ENCODE data around the gene GAGE13. TPM values are rescaled to one million over a fixed set of nuclear protein-coding genes. Genes with fewer than 3 reads are reported as not detected.
"Not testable (repeated sequence)": the region's sequence is repeated elsewhere in the genome, so short reads cannot be mapped to it uniquely, and the experiment has no call there.

Gene GAGE13
- total RNA-seq, 1 experiment from 2014 or later, result not detected

DNA sequence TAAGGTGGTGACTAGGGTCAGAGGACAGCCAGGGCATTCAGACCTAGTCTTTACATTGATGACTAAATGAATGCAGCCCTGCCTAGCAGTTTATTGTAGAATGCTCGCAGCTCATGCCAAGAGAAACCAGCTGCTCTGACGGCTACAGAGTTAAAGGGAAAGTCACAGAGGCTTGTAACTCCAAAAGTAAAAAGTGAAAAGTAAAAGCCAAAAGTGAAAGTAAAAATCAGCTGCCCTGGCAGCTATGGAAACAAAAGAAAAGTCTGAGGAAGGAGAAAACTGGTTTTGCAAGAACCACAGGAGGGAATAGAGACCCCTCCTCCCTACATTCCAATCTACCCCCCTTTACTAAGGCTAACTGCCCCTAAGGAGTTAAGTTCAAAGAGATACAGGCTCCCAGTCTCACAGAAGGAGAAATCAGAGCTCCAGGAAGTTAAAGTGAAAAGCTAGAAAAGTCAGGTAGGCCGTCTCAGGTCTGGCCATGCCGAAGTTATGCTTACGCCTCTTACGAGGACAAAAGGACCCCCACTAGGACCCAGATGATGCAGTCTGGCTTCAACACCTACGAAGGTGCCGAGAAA lies 21.9 kb upstream of the GAGE13 start:
- no peak for DNase-seq
- Histone ChIP-seq H3K4me3 (ENCODE audit: insufficient read depth, low read depth, low read length) (no peak overlapping the region), H3K27me3 (ENCODE audit: control insufficient read depth, insufficient read depth, low read length) (no peaks in the 10 kb centered on the region), H3K36me3 (replicated peaks; ENCODE audit: control insufficient read depth, insufficient read depth, low read length) (no peaks in the 10 kb centered on the region)

DNA sequence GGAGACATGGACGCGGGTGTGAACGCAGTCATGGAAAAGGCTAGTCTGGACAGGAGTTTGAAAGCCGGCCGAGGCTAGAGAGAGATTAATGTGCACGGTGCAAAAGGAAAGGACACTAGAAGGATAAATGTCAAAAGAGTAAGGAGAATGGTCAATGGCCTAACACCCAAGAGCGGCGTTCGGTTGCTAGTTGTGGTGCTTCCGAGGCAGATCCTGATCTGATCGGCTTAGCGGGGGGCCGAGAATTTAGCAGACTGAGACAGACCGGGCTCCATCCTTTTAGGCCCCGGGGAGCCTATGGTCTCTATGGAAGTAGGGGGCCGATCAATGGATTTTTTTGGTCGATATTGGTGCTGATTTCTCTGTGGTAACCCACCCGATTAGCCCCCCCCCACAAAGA lies 21.0 kb upstream of the GAGE13 start:
- no peak overlapping the region for H3K4me3 ChIP-seq (ENCODE audit: insufficient read depth, low read depth, low read length)
- DNase-seq, result no peak
- H3K27me3 ChIP-seq (ENCODE audit: control insufficient read depth, insufficient read depth, low read length), result no peaks in the 10 kb centered on the region
- H3K36me3 ChIP-seq (replicated peaks; ENCODE audit: control insufficient read depth, insufficient read depth, low read length), result no peaks in the 10 kb centered on the region

DNA sequence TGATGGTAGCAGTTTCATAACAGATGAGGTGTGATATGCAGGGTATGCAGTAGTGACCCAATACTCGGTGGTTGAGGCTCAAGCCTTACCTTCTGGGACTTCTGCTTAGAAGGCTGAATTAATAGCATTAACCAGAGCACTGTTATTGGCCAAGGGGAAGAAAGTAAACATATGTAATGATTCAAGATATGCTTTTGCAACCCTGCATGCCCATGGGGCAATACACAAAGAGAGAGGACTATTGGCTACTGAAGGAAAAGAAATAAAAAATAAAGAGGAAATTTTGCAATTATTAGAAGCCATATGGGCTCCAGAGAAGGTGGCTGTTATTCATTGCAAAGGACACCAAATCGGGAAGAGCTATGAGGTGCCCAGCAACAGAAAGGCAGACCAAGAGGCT lies 19.2 kb upstream of the GAGE13 start:
- Histone ChIP-seq H3K4me3 (ENCODE audit: insufficient read depth, low read depth, low read length) (no peak overlapping the region), H3K36me3 (replicated peaks; ENCODE audit: control insufficient read depth, insufficient read depth, low read length) (no peaks in the 10 kb centered on the region), H3K27me3 (ENCODE audit: control insufficient read depth, insufficient read depth, low read length) (no peaks in the 10 kb centered on the region)
- DNase-seq, result no peak

DNA sequence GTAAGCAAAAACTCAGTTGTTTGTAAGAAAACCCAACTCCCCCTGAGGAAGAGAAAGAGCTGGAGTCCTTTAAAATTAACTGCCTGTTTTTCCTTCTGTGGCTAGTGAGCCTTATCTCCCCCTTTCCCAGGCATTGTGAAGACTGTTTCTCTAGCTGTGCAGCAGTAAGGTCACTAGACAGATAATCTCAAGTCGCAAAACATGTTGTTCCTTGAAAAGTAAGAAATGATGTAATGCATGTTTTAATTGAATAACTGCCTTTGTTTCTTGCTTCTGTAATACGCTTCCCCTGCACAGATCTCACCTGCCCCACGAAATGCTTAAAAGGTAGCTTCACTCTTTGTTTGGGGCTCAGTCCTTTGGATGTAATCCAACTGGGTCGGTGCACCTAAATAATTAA lies 15.3 kb upstream of the GAGE13 start:
- H3K4me3 ChIP-seq (ENCODE audit: insufficient read depth, low read depth, low read length), result no peak overlapping the region
- no peak for DNase-seq
- H3K27me3 ChIP-seq (ENCODE audit: control insufficient read depth, insufficient read depth, low read length), result no peaks in the 10 kb centered on the region
- no peaks in the 10 kb centered on the region for H3K36me3 ChIP-seq (replicated peaks; ENCODE audit: control insufficient read depth, insufficient read depth, low read length)

GRCh38 chrX:49321737-49322136 lies 9.6 kb upstream of the GAGE13 start, which contains the start of gene GAGE12J:
GAGE12J (plus strand) TSS chrX:49322037; CDS start chrX:49323194, 1,157 bp downstream.
- H3K27me3 ChIP-seq (ENCODE audit: control insufficient read depth, insufficient read depth, low read length); DNase-seq; H3K4me3 ChIP-seq (ENCODE audit: insufficient read depth, low read depth, low read length); H3K36me3 ChIP-seq (replicated peaks; ENCODE audit: control insufficient read depth, insufficient read depth, low read length): not testable (repeated sequence)

- not testable (repeated sequence) for H3K36me3 ChIP-seq (replicated peaks; ENCODE audit: control insufficient read depth, insufficient read depth, low read length); H3K27me3 ChIP-seq (ENCODE audit: control insufficient read depth, insufficient read depth, low read length); DNase-seq; H3K4me3 ChIP-seq (ENCODE audit: insufficient read depth, low read depth, low read length)
These were observed 9.1 kb upstream of the GAGE13 start for GRCh38 chrX:49322266-49322665.

DNA sequence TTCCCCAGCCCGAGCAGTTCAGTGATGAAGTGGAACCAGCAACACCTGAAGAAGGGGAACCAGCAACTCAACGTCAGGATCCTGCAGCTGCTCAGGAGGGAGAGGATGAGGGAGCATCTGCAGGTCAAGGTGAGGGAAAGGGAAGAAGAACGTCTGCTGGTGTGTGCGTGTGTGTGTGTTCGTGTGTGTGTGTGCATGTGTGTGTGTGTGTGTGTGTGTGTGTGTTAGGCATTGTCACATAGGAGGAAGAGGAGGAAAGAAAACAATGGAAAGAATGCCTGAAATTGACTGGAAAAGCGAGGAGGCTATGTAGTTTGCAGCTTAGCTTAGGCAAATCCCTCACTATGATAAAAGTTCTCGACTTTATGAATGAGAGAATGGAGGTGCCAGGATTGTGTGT lies 7.6 kb upstream of the GAGE13 start:
- DNase-seq; H3K27me3 ChIP-seq (ENCODE audit: control insufficient read depth, insufficient read depth, low read length); H3K36me3 ChIP-seq (replicated peaks; ENCODE audit: control insufficient read depth, insufficient read depth, low read length); H3K4me3 ChIP-seq (ENCODE audit: insufficient read depth, low read depth, low read length): not testable (repeated sequence)

- not testable (repeated sequence) for H3K4me3 ChIP-seq (ENCODE audit: insufficient read depth, low read depth, low read length); DNase-seq; H3K27me3 ChIP-seq (ENCODE audit: control insufficient read depth, insufficient read depth, low read length); H3K36me3 ChIP-seq (replicated peaks; ENCODE audit: control insufficient read depth, insufficient read depth, low read length)
These were observed 961 bp upstream of the GAGE13 start for GRCh38 chrX:49330421-49330820.

DNA sequence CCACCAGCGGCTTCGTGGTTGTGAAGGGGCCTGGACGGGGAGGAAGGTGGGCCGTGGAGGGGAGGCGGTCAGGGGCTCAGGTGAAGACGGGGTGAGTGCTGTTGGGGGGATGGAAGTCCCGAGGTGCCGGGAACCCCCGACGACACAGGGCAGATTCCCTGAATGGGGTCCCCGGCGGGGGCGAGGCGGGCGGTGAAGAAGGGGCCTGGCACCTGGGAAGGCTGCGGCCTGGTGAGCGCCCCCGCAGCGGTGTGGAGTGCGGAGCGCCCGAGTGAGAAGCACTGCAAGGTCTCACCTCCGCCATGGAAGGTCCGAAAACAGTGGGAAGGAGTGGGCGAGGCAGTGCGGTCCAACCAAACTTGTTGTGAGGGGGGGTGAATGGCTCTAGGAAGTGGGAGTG lies 459 bp downstream of the GAGE13 start:
- not testable (repeated sequence) for H3K4me3 ChIP-seq (ENCODE audit: insufficient read depth, low read depth, low read length); DNase-seq; H3K27me3 ChIP-seq (ENCODE audit: control insufficient read depth, insufficient read depth, low read length); H3K36me3 ChIP-seq (replicated peaks; ENCODE audit: control insufficient read depth, insufficient read depth, low read length)

GRCh38 chrX:49341449-49341848 lies 10.1 kb downstream of the GAGE13 start:
- H3K36me3 ChIP-seq (replicated peaks; ENCODE audit: control insufficient read depth, insufficient read depth, low read length); DNase-seq; H3K27me3 ChIP-seq (ENCODE audit: control insufficient read depth, insufficient read depth, low read length); H3K4me3 ChIP-seq (ENCODE audit: insufficient read depth, low read depth, low read length): not testable (repeated sequence)

DNA sequence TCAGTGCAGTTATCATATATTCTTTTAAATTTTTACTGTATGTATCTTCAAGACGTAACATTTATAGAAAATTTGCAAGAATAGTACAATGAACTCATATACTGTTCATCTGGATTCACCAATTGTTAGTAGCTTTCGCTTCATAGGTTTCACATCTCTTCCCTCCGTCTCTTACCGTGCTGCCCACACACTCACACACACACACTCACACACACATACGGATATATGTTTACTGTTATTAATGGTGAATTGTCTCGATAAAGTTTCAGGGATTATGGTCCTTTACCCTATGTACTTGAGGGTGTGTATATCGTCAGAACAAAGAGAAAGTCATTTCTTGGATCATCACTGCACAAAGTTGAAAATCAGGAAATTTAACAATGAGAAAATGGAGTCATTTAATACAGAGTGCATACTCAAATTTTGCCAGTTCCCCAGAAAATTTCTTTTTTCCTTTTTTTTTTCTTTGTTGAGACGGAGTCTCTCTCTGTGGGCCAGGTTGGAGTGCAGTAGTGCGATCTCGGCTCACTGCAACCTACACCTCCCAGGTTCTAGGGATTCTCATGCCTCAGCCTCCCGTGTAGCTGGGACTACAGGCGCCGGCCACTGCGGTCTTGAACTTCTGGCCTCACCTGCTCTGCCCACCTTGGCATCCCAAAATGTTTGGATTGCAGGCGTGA lies 13.3 kb downstream of the GAGE13 start:
- DNase-seq; H3K36me3 ChIP-seq (replicated peaks; ENCODE audit: control insufficient read depth, insufficient read depth, low read length); H3K4me3 ChIP-seq (ENCODE audit: insufficient read depth, low read depth, low read length); H3K27me3 ChIP-seq (ENCODE audit: control insufficient read depth, insufficient read depth, low read length): not testable (repeated sequence)

DNA sequence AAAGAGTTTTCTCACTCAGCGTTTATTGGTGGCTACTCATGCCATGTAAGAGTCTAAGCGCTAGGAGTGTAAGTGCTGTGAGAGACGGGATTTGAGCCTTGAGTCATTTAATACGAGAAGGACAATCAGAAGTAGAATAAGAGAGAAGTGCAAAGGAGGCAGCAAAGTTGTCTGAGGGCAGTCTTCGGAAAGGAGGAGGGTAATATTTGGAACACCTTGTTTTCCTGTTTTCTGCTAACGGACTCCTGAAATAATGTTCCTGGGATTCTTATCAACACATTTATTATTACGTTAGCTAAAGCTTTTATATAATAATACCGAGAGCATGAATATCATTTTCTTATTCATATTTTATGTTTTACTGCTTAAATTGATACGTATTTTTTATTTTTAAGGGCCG lies 14.0 kb downstream of the GAGE13 start:
- DNase-seq, result not testable (repeated sequence)

GRCh38 chrX:49346150-49346549 lies 14.8 kb downstream of the GAGE13 start:
- DNase-seq; H3K4me3 ChIP-seq (ENCODE audit: insufficient read depth, low read depth, low read length); H3K27me3 ChIP-seq (ENCODE audit: control insufficient read depth, insufficient read depth, low read length); H3K36me3 ChIP-seq (replicated peaks; ENCODE audit: control insufficient read depth, insufficient read depth, low read length): not testable (repeated sequence)

More for the DNA sequence above, 14.0 kb downstream of the GAGE13 start:
- not testable (repeated sequence) for H3K4me3 ChIP-seq (ENCODE audit: insufficient read depth, low read depth, low read length); H3K36me3 ChIP-seq (replicated peaks; ENCODE audit: control insufficient read depth, insufficient read depth, low read length); H3K27me3 ChIP-seq (ENCODE audit: control insufficient read depth, insufficient read depth, low read length)

Measured in H7 (cell line).